HG02571 (cell line): Measurements from ENCODE around the gene ENO3.

Source experiments
- ATAC-seq: cut with Tn5 transposase; IDR thresholded peaks from one replicate; pipeline ENCODE4 v1.9.1; 2021; ENCODE audit warnings: mild to moderate bottlenecking, moderate library complexity; ENCODE audit not compliant: unreplicated experiment

Gene ENO3

DNA sequence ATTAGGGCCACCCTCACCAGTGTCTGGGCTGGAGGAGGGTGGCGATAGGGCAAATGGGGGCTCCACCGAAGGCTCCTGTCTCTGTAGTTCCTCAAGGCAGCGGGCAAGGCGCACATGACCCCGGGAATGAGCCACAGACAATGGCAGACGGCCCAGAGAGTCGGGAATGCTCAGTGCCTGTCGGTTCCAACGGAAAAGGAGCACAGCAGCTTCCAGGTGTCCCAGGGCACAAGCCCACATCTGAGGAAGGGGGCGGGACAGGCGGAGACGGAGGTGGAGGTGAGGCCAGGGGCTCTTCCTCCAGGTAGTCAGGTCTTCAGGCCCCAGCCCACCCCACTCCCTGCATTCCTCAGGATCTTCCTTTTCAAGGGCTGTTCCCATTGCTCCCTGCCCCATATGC, 21.8 kb downstream of the ENO3 start:
- ATAC-seq = no peak

DNA sequence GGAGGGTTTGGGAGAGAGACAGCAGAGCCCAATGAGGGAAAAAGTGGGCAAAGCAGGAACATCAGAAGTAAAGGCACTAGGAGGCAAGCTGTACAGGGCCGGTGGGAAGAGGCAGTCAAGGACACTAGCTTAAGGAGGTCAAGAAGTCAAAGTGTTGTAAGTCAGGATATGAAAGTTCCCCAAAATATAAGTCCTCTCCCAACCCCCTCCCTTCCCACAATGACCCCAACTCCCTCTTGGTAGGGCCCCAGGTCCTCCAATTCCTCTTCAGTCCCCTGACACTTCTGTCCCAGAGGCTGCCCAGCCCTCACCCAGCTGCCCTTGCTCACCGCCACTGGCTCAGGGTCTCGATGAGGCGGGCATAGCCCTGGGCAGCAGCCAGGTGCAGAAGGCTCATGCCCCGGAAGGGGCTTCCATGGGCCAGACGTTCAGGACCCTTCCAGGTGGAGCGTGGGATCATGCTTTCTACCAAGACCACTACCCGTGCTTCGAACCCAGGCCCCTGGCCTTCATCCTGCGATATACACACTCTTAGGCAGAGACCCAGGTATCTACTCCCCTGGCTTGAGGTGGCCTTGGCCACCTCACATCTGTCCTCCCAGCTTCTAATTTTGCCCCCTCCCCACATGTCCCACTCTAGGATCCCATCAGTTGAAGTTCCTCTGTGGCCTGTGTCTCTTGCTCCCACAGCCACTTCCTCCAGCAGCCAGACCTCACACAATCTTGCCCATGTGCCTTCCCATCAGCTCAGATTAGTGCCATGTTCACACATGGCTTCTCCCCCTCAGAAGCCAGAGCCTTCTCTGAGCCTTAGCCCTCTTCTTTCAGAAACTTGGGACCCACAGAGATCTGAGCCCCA, 22.6 kb downstream of the ENO3 start:
- no peak for ATAC-seq

DNA sequence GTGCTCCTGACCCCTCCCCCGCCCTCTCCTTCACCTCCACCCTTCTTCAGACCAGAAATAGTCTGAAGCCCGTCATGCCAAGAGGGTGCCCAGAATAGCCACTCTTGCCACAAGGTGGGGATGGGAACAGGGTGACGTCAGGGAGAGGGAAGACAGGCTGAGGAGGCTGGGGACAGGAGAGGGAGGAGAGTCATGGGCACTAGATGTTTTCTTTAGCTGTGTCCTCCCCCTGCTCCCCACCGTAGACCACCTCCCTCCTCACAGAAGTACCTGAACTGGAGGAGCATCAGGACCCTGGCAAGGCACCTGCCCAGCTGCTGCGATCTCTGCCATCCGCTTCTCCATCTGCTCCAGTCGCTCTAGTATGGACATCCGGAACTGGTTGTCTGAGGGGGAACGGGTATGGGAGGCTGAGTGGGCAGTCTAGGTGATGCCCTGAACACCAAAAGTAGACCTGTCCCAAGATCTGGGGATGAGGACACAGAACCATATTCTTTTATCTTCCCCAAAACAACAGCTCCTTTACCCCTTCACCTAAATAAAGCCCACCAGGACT, 23.3 kb downstream of the ENO3 start:
- ATAC-seq = no peak

GRCh38 chr17:4978726-4979125, 27.8 kb downstream of the ENO3 start:
- no peak for ATAC-seq

DNA sequence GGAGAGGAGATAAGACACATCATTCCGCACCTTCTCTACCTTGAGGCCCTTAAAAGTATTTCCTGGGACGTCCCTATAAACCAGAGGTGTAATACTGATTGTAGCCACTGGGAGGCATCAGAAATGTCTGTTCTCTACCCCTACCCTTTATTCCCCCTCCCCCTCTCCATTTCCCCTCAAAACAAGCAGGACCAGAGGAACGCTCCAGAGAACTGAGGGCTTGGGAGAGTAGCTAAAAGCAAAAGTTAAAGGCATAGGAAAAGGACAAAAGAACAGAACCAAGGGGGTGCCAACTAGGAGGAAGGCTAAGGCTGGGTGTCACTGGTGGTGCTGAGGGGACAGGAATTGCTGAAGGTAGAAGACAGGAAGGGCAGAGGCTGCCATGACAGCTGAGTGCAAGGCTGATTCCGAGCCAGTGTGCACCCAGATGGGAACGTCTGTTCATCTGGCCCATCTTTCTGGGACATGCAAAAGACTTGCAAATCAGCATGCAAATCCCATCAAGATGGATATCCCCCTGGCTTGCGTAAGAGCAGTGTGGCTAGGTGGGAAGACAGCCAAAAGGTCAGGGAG, 29.8 kb downstream of the ENO3 start:
- no peak for ATAC-seq

GRCh38 chr17:4982305-4982704, 31.4 kb downstream of the ENO3 start:
- no peak for ATAC-seq

DNA sequence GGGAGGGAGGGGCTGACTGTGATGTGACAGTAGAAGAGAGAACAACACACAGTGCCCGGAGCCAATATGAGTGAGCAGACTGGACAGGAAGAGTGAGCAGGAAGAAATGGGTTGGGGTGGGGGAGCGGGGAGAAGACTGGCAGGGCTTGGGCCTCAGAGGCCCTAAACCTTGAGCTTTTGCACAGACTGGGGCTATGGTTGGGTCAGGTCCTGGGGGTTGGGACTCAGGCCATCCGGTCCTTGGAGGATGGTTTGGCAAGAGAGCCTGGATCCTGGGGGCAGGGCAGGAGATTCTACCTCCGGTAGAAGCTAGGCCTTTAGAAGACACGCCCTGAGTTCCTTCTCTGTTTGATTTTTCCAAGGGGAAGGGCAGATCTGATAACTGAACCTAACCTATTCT, 35.5 kb downstream of the ENO3 start:
- ATAC-seq = no peak

DNA sequence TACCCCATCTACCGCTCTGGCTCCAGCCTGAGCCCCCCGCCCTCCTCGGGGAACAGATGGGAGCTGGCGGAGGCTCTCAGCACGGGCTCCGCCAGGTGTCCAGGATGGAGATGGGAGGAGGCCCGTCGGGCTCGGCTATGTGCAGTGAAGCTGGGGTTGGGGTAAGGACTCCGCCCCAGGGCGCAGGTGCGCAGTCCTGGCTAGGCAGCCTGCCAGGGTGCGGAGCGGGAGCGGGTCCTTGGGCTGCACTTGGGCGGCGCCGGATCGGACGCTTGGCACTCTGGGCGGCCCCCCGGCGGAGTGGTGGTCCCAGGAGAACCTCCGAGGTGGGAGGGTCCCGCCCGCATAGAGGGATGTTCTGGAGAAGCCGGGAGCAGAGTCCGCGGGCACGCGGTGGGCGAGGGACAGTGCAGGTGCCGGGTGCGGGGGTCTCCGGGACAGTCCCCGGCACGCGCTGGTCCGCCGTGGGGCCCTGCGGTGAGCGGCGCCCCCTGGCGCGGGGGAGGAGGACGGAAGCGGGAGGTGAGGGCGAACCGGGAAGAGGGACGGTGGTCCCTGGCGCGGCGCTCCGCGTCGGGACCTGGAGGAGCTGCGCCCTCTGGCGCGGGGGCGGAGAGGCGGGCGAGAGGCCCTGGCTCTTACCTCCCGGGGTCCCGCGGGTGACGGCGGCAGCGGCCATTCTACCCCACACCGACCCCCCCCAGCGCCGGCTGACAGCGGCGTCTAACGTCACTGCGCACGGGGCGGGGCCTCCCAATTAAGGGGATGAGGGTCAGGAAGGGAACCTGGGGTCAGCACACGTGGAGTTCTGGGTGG, 36.2 kb downstream of the ENO3 start, which contains the start of gene CAMTA2:
TSS of gene CAMTA2 (minus strand) at position 725 of the 816 bp plus-strand sequence. CDS start 1,453 bp downstream, outside the sequence.
- ATAC-seq = peak; percentile 68

GRCh38 chr17:4987767-4988567, 37.0 kb downstream of the ENO3 start:
- no peak for ATAC-seq

GRCh38 chr17:4994081-4994595, 43.2 kb downstream of the ENO3 start:
- ATAC-seq = no peak

GRCh38 chr17:4997302-4998026, 46.5 kb downstream of the ENO3 start, which contains the start of the genes INCA1 and KIF1C:
TSS of gene INCA1 (minus strand) at chr17:4997522. CDS start at chr17:4994437, 3,085 bp downstream.
TSS of gene KIF1C (plus strand) at chr17:4997950. CDS start at chr17:5000247, 2,297 bp downstream.
- ATAC-seq = peak; percentile 74

DNA sequence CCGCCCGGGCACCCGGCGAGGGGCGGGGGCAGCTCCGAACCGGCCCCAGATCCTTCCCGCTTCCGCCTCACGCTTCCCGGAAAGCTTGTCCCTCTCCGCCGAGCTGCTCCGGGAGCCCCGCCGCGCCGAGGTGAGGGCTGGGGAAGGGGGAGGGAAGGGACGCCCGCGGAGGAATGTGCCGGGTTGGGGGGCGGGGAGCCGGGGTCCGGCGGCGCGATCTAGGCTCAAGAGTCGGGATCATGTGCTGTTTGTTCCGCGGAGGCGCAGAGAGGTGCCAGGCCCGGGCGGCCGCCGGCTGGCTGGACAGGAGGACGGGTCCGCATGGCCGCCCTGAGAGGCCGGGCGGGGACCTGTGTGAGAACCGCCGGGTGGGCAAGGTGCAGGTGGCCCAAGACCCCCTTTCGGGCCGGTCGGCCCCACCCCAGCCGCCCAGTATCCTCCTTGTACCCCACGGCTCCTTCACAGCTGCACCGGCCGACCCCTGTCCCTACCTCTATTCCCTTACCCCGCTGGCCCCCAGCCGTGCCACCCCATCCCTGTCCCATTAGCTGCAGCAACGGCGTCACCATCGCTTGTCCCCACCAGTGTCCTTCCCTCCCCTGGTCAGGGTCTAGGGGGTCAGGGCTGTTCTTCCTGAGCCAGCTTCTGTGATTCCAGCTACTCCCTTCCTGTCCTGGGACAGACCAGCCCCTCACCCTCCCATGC, 47.3 kb downstream of the ENO3 start:
- ATAC-seq = peak; percentile 9

- no peak for ATAC-seq
Observed at GRCh38 chr17:4998732-4999429, 48.0 kb downstream of the ENO3 start.

- ATAC-seq = no peak
Observed at GRCh38 chr17:4999430-5000093, 48.6 kb downstream of the ENO3 start.

GRCh38 chr17:5000237-5000639, 49.3 kb downstream of the ENO3 start:
- no peak for ATAC-seq

DNA sequence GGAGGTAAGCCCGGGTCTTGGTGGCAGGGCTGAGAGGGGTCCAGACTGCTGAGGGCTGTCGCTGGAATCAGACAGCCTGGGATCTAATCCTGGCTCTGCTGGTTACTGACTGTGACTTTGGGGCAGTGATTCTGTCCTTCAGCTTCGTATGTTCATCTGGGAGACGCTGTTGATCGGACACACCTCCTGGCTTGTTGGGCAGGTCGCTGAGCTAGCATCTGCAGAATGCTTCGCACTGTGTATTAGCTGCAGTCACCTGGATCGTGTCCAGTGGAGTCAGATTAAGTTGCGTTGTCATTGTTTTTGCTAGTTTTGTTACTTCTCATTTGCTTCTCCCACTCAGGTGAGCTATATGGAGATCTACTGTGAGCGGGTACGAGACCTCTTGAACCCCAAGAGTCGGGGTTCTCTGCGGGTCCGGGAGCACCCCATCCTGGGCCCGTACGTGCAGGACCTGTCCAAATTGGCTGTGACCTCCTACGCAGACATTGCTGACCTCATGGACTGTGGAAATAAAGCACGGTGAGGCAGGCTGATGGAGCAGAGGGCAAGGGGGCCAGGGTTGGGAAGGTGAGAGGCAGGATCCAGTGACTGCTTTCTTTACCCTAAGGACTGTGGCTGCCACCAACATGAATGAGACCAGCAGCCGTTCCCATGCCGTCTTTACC, 51.3 kb downstream of the ENO3 start:
- no peak for ATAC-seq
